Central memory CD4-positive, alpha-beta T cell (primary cell): ENCODE measurements around the gene ISY1.
"Not testable (repeated sequence)": the region's sequence is repeated elsewhere in the genome, so short reads cannot be mapped to it uniquely, and the experiment has no call there.

Source experiments
- DNase-seq: peaks from one replicate; pipeline ENCODE4 v3.0.0; 2022

Gene ISY1

GRCh38 chr3:129166579-129167332 is 5.9 kb upstream of the ISY1 start:
- DNase-seq = no peak

- DNase-seq = not testable (repeated sequence)
Observed at GRCh38 chr3:129165594-129165993, 4.7 kb upstream of the ISY1 start.

GRCh38 chr3:129164500-129164899 is 3.6 kb upstream of the ISY1 start:
- DNase-seq = no peak

- no peak for DNase-seq
Observed at GRCh38 chr3:129162729-129163579, 2.1 kb upstream of the ISY1 start.

GRCh38 chr3:129161860-129162271 is 1.0 kb upstream of the ISY1 start:
- no peak for DNase-seq

GRCh38 chr3:129144786-129145185 is 16.1 kb downstream of the ISY1 start:
- no peak for DNase-seq

- DNase-seq = not testable (repeated sequence)
Observed at GRCh38 chr3:129141011-129141410, 19.9 kb downstream of the ISY1 start.

- DNase-seq = no peak
Observed at GRCh38 chr3:129139911-129140310, 21.0 kb downstream of the ISY1 start.

- DNase-seq = not testable (repeated sequence)
Observed at GRCh38 chr3:129136275-129136674, 24.6 kb downstream of the ISY1 start.

- DNase-seq = no peak
Observed at GRCh38 chr3:129132097-129132866, 28.6 kb downstream of the ISY1 start.

- DNase-seq = no peak
Observed at GRCh38 chr3:129131465-129132088, 29.3 kb downstream of the ISY1 start.

GRCh38 chr3:129130291-129130813 is 30.5 kb downstream of the ISY1 start:
- no peak for DNase-seq

- no peak for DNase-seq
Observed at GRCh38 chr3:129128357-129129155, 32.3 kb downstream of the ISY1 start.

GRCh38 chr3:129126726-129127280 is 34.1 kb downstream of the ISY1 start:
- DNase-seq = no peak

- peak; percentile 44 for DNase-seq
Observed at GRCh38 chr3:129123314-129124060, 37.4 kb downstream of the ISY1 start.

- peak; percentile 7 for DNase-seq
Observed at GRCh38 chr3:129122412-129123011, 38.4 kb downstream of the ISY1 start.

- DNase-seq = peak; percentile 80
Observed at GRCh38 chr3:129121792-129122411, 39.0 kb downstream of the ISY1 start, which contains the start of gene RAB43. TSS of gene RAB43 (minus strand) at chr3:129121804. CDS start at chr3:129121489, 315 bp downstream.

GRCh38 chr3:129121016-129121791 is 39.7 kb downstream of the ISY1 start:
- DNase-seq = peak; percentile 38
